Mucosa of stomach (tissue), 1 donor: ENCODE results near the gene NTRK1.

ENCODE experiments used
- H3K27me3 ChIP-seq: one replicate; pipeline ENCODE4 v1.7.0; 2013; ENCODE audit warnings: mild to moderate bottlenecking, low read length; ENCODE audit not compliant: control insufficient read depth, insufficient read depth
- H3K36me3 ChIP-seq: one replicate; pipeline ENCODE4 v1.7.0; 2013; ENCODE audit warnings: low read length; ENCODE audit not compliant: control insufficient read depth, insufficient read depth
- H3K4me1 ChIP-seq: one replicate; pipeline ENCODE4 v1.7.0; 2013; ENCODE audit warnings: mild to moderate bottlenecking, low read length; ENCODE audit not compliant: control insufficient read depth, insufficient read depth
- H3K4me3 ChIP-seq: one replicate; pipeline ENCODE4 v1.7.0; 2013; ENCODE audit warnings: low read length
- H3K9ac ChIP-seq: one replicate; pipeline ENCODE4 v1.7.0; 2013; ENCODE audit warnings: mild to moderate bottlenecking, low read length, moderate library complexity
- H3K9me3 ChIP-seq: one replicate; pipeline ENCODE4 v1.7.0; 2013; ENCODE audit warnings: mild to moderate bottlenecking, low read length, moderate library complexity; ENCODE audit not compliant: control insufficient read depth
- donor health status: Pancreatic carcinoma.

NTRK1 gene

GRCh38 chr1:156822680-156823079, 38.0 kb upstream of the NTRK1 start:
- no peaks in the 10 kb centered on the region for H3K9me3 ChIP-seq
- no peak overlapping the region for H3K9ac ChIP-seq
- no peaks in the 10 kb centered on the region for H3K4me1 ChIP-seq
- no peak overlapping the region for H3K4me3 ChIP-seq
- H3K27me3 ChIP-seq: peaks cover 12% of the 10 kb centered on the region
- H3K36me3 ChIP-seq: no peaks in the 10 kb centered on the region

- Histone ChIP-seq H3K4me1 (no peaks in the 10 kb centered on the region), H3K9me3 (no peaks in the 10 kb centered on the region), H3K4me3 (no peak overlapping the region), H3K36me3 (no peaks in the 10 kb centered on the region), H3K9ac (no peak overlapping the region), H3K27me3 (peaks cover 12% of the 10 kb centered on the region)
These were observed 37.4 kb upstream of the NTRK1 start for GRCh38 chr1:156823210-156823790.

- no peaks in the 10 kb centered on the region for H3K36me3 ChIP-seq
- H3K4me1 ChIP-seq: no peaks in the 10 kb centered on the region
- H3K9ac ChIP-seq: no peak overlapping the region
- peaks cover 17% of the 10 kb centered on the region for H3K27me3 ChIP-seq
- H3K9me3 ChIP-seq: no peaks in the 10 kb centered on the region
- no peak overlapping the region for H3K4me3 ChIP-seq
These were observed 34.0 kb upstream of the NTRK1 start for GRCh38 chr1:156826630-156827029.

- Histone ChIP-seq H3K9ac (no peak overlapping the region), H3K27me3 (peaks cover 8% of the 10 kb centered on the region), H3K4me3 (no peak overlapping the region), H3K36me3 (no peaks in the 10 kb centered on the region), H3K4me1 (no peaks in the 10 kb centered on the region), H3K9me3 (no peaks in the 10 kb centered on the region)
These were observed 32.1 kb upstream of the NTRK1 start for GRCh38 chr1:156828400-156829124.

- Histone ChIP-seq H3K4me1 (peaks cover 4% of the 10 kb centered on the region), H3K4me3 (no peak overlapping the region), H3K36me3 (no peaks in the 10 kb centered on the region), H3K9ac (no peak overlapping the region), H3K9me3 (no peaks in the 10 kb centered on the region), H3K27me3 (peaks cover 24% of the 10 kb centered on the region)
These were observed 28.2 kb upstream of the NTRK1 start for GRCh38 chr1:156832434-156832833.

- Histone ChIP-seq H3K4me3 (no peak overlapping the region), H3K27me3 (peaks cover 36% of the 10 kb centered on the region), H3K9ac (no peak overlapping the region), H3K4me1 (peaks cover 4% of the 10 kb centered on the region), H3K9me3 (no peaks in the 10 kb centered on the region), H3K36me3 (no peaks in the 10 kb centered on the region)
These were observed 27.1 kb upstream of the NTRK1 start for GRCh38 chr1:156833603-156834002.

GRCh38 chr1:156834322-156834721, 26.3 kb upstream of the NTRK1 start:
- Histone ChIP-seq H3K9me3 (no peaks in the 10 kb centered on the region), H3K4me1 (peaks cover 4% of the 10 kb centered on the region), H3K27me3 (peaks cover 42% of the 10 kb centered on the region), H3K4me3 (no peak overlapping the region), H3K9ac (no peak overlapping the region), H3K36me3 (no peaks in the 10 kb centered on the region)

GRCh38 chr1:156836041-156836654, 24.5 kb upstream of the NTRK1 start:
- no peaks in the 10 kb centered on the region for H3K9me3 ChIP-seq
- H3K36me3 ChIP-seq: no peaks in the 10 kb centered on the region
- H3K4me3 ChIP-seq: no peak overlapping the region
- no peak overlapping the region for H3K9ac ChIP-seq
- peaks cover 4% of the 10 kb centered on the region for H3K4me1 ChIP-seq
- H3K27me3 ChIP-seq: peaks cover 54% of the 10 kb centered on the region

- H3K36me3 ChIP-seq: no peaks in the 10 kb centered on the region
- H3K9me3 ChIP-seq: no peaks in the 10 kb centered on the region
- H3K27me3 ChIP-seq: peaks cover 57% of the 10 kb centered on the region
- H3K4me1 ChIP-seq: peaks cover 4% of the 10 kb centered on the region
- H3K4me3 ChIP-seq: no peak overlapping the region
- H3K9ac ChIP-seq: no peak overlapping the region
These were observed 23.8 kb upstream of the NTRK1 start for GRCh38 chr1:156836892-156837291.

GRCh38 chr1:156838972-156839371, 21.7 kb upstream of the NTRK1 start:
- peaks cover 76% of the 10 kb centered on the region for H3K27me3 ChIP-seq
- no peaks in the 10 kb centered on the region for H3K36me3 ChIP-seq
- peaks cover 4% of the 10 kb centered on the region for H3K4me1 ChIP-seq
- no peak overlapping the region for H3K9ac ChIP-seq
- H3K4me3 ChIP-seq: no peak overlapping the region
- H3K9me3 ChIP-seq: no peaks in the 10 kb centered on the region

- peaks cover 82% of the 10 kb centered on the region for H3K27me3 ChIP-seq
These were observed 21.1 kb upstream of the NTRK1 start for GRCh38 chr1:156839426-156840109.

More at GRCh38 chr1:156839426-156840109, 21.1 kb upstream of the NTRK1 start:
- peaks cover 4% of the 10 kb centered on the region for H3K4me1 ChIP-seq
- no peaks in the 10 kb centered on the region for H3K36me3 ChIP-seq
- no peaks in the 10 kb centered on the region for H3K9me3 ChIP-seq
- no peak overlapping the region for H3K4me3 ChIP-seq
- H3K9ac ChIP-seq: no peak overlapping the region
